Stimulated activated CD4-positive, alpha-beta T cell treated with anti-CD3 and anti-CD28 coated beads, Interleukin-12 subunit alpha, Interleukin-12 subunit beta, amount 100 ng/mL, for 24 hours (primary cell): ENCODE measurements around the gene INTS2.
"Not testable (repeated sequence)": the region's sequence is repeated elsewhere in the genome, so short reads cannot be mapped to it uniquely, and the experiment has no call there.

Experiments used
- DNase-seq, 2 experiments: peaks; one replicate each; pipeline ENCODE4 v3.0.0-alpha.2; 2020; ENCODE audit warnings: low read depth in 2 of 2

INTS2 gene

GRCh38 chr17:61822326-61823285, 105.2 kb downstream of the INTS2 start:
- DNase-seq: no peak

- DNase-seq: no peak
These were observed 106.1 kb downstream of the INTS2 start for GRCh38 chr17:61821655-61822054.

GRCh38 chr17:61819265-61819664, 108.5 kb downstream of the INTS2 start:
- not testable (repeated sequence) for DNase-seq

- no peak for DNase-seq
These were observed 109.6 kb downstream of the INTS2 start for GRCh38 chr17:61818225-61818624.

- DNase-seq: no peak
These were observed 110.3 kb downstream of the INTS2 start for GRCh38 chr17:61817452-61817851.

GRCh38 chr17:61816538-61816937, 111.2 kb downstream of the INTS2 start:
- no peak for DNase-seq

- DNase-seq: no peak
These were observed 111.8 kb downstream of the INTS2 start for GRCh38 chr17:61815863-61816503.
